Natural killer cell (primary cell): ENCODE results near the gene URGCP. TPM values are rescaled to one million over a fixed set of nuclear protein-coding genes. Genes with fewer than 3 reads are reported as not detected.

ENCODE experiments used
- ATAC-seq, 3 donors: fragments of 150-1000 bp in 2 of 3; fragments of 200-7000 bp in 1 of 3; cut with Tn5 transposase; 1 replicate in 1 of 3; 2 replicates in 2 of 3; pipeline ENCODE4 v1.10.0; 2021; ENCODE audit warnings: mild to moderate bottlenecking in 2 of 3, moderate library complexity in 2 of 3
- DNase-seq, 2 donors: peaks; one replicate each; pipeline versions ENCODE4 v3.0.0 to v3.0.0-alpha.2; 2013 to 2021; ENCODE audit warnings: mixed read lengths in 1 of 2
- H3K27ac ChIP-seq: one replicate; pipeline ENCODE4 v1.5.1; 2013; ENCODE audit warnings: mild to moderate bottlenecking, low read length
- H3K27me3 ChIP-seq: one replicate; pipeline ENCODE4 v1.6.1; 2013; ENCODE audit warnings: low read length; ENCODE audit not compliant: control insufficient read depth, insufficient read depth
- H3K36me3 ChIP-seq: one replicate; pipeline ENCODE4 v1.6.1; 2013; ENCODE audit warnings: low read length; ENCODE audit not compliant: control insufficient read depth, insufficient read depth
- H3K4me1 ChIP-seq: one replicate; pipeline ENCODE4 v1.6.1; 2013; ENCODE audit warnings: low read length; ENCODE audit not compliant: control insufficient read depth, insufficient read depth
- H3K4me3 ChIP-seq: one replicate; pipeline ENCODE4 v1.5.1; 2013; ENCODE audit warnings: low read length
- H3K9me3 ChIP-seq: one replicate; pipeline ENCODE4 v1.6.1; 2013; ENCODE audit warnings: low read length; ENCODE audit not compliant: control insufficient read depth, insufficient read depth
- H3K27ac Mint-ChIP-seq, 2 donors: one replicate each; pipeline ENCODE4 v1.8.0; 2022; ENCODE audit warnings: mild to moderate bottlenecking in 2 of 2, mixed read lengths in 2 of 2, moderate library complexity in 1 of 2
- H3K27me3 Mint-ChIP-seq, 2 donors: one replicate each; pipeline ENCODE4 v1.8.0; 2022; ENCODE audit warnings: low read depth in 2 of 2, mixed read lengths in 2 of 2
- H3K36me3 Mint-ChIP-seq: one replicate; pipeline ENCODE4 v1.8.0; 2022; ENCODE audit warnings: mixed read lengths
- H3K4me1 Mint-ChIP-seq, 2 donors: one replicate each; pipeline ENCODE4 v1.8.0; 2022; ENCODE audit warnings: mixed read lengths in 2 of 2
- H3K4me3 Mint-ChIP-seq: one replicate; pipeline ENCODE4 v1.8.0; 2022; ENCODE audit warnings: mild to moderate bottlenecking, moderate library complexity, mixed read lengths
- H3K9me3 Mint-ChIP-seq, 2 donors: one replicate each; pipeline ENCODE4 v1.8.0; 2022; ENCODE audit warnings: mixed read lengths in 2 of 2
- CTCF ChIP-seq: fragments of 200-600 bp; IDR thresholded peaks from one replicate; pipeline ENCODE4 v1.8.0; 2022; ENCODE audit warnings: antibody characterized with exemption
- WGBS: methylation state at CpG from one replicate; pipeline ENCODE4 v1.1.7; 2013; ENCODE audit warnings: missing lambda C conversion rate; ENCODE audit not compliant: insufficient coverage; 5-methylcytosine and 5-hydroxymethylcytosine counted together
- intact Hi-C: fragments of 100-400 bp; cut with micrococcal nuclease; formaldehyde crosslinking; loops from one replicate; pipeline ENCODE4 v1.14.2; 2022
- total RNA-seq, 4 donors: library from RNA; stranded (reverse); fragments of 120-200 nt in 1 of 4; gene quantifications; one replicate each; pipeline versions ENCODE4 v1.2.3 to v1.2.4, GENCODE V29; 2013 to 2022

URGCP gene
- total RNA-seq, 3 donors from 2014 or later (not counting 1 experiment from before 2014, with no cell fraction given) = 11.5 to 24.4 (median 21.5) TPM

- Histone ChIP-seq H3K9me3 (no peaks in the 10 kb centered on the region), H3K4me1 (peaks cover 13% of the 10 kb centered on the region), H3K27me3 (no peaks in the 10 kb centered on the region), H3K4me3 (peak overlapping the region; percentile 46), H3K36me3 (no peaks in the 10 kb centered on the region), H3K27ac (no peak overlapping the region)
- H3K36me3 Mint-ChIP-seq = no peaks in the 10 kb centered on the region
- no peak for TF ChIP-seq CTCF
- H3K4me3 Mint-ChIP-seq = peak overlapping the region; percentile 95
- peak overlapping the region; percentile 81 to 82 for H3K27ac Mint-ChIP-seq
- ATAC-seq = peak; percentile 28 to 55 (median 45)
- intact Hi-C loops = no loop called here
- under 1% methylated on average over 43 of the region's 43 CpGs for WGBS
- H3K4me1 Mint-ChIP-seq = peaks cover 18 to 37% of the 10 kb centered on the region in 2 donors
- H3K27me3 Mint-ChIP-seq = no peaks in the 10 kb centered on the region
- peak in 1 of 2 donors; percentile 46 for DNase-seq
- no peaks in the 10 kb centered on the region for H3K9me3 Mint-ChIP-seq
These were observed 453 bp downstream of the URGCP start for GRCh38 chr7:43905956-43906330.

GRCh38 chr7:43905209-43905946 is 1.0 kb downstream of the URGCP start:
- Histone ChIP-seq H3K27ac (no peak overlapping the region), H3K36me3 (no peaks in the 10 kb centered on the region), H3K9me3 (no peaks in the 10 kb centered on the region), H3K4me3 (peak overlapping the region; percentile 46), H3K4me1 (peaks cover 13% of the 10 kb centered on the region), H3K27me3 (no peaks in the 10 kb centered on the region)
- TF ChIP-seq CTCF = no peak
- ATAC-seq = no peak
- DNase-seq = no peak
- Mint-ChIP-seq H3K4me3 (peak overlapping the region; percentile 95), H3K9me3 (no peaks in the 10 kb centered on the region), H3K27ac (peak overlapping the region; percentile 81 to 82), H3K36me3 (no peaks in the 10 kb centered on the region), H3K27me3 (no peaks in the 10 kb centered on the region), H3K4me1 (peaks cover 18 to 37% of the 10 kb centered on the region in 2 donors)
- WGBS = 80% methylated on average over 6 of the region's 8 CpGs
- intact Hi-C loops = no loop called here

- Mint-ChIP-seq H3K4me1 (peaks cover 18 to 37% of the 10 kb centered on the region in 2 donors), H3K27me3 (no peaks in the 10 kb centered on the region), H3K27ac (no peak overlapping the region), H3K4me3 (peak overlapping the region; percentile 95), H3K9me3 (no peaks in the 10 kb centered on the region), H3K36me3 (no peaks in the 10 kb centered on the region)
- no peaks in the 10 kb centered on the region for H3K36me3 ChIP-seq
- H3K4me1 ChIP-seq = peaks cover 13% of the 10 kb centered on the region
- H3K9me3 ChIP-seq = no peaks in the 10 kb centered on the region
- no peak for DNase-seq
- TF ChIP-seq CTCF = no peak
- no peak overlapping the region for H3K4me3 ChIP-seq
- no peaks in the 10 kb centered on the region for H3K27me3 ChIP-seq
- 100% methylated on average over 5 of the region's 5 CpGs for WGBS
- no peak overlapping the region for H3K27ac ChIP-seq
- intact Hi-C loops = no loop called here
- ATAC-seq = no peak
These were observed 1.7 kb downstream of the URGCP start for GRCh38 chr7:43904533-43905208.
